Activated naive CD4-positive, alpha-beta T cell treated with Interleukin-2 at 50 U/mL for 16 hours (primary cell): Measurements from ENCODE around the gene ZMYM2.

Experiments used
- DNase-seq: peaks from one replicate; pipeline ENCODE4 v3.0.0-alpha.2; 2020

The ZMYM2 gene

GRCh38 chr13:20109037-20109436 lies 150.5 kb downstream of the ZMYM2 start:
- no peak for DNase-seq

- no peak for DNase-seq
Measured at GRCh38 chr13:20114066-20114610, 155.6 kb downstream of the ZMYM2 start.

DNA sequence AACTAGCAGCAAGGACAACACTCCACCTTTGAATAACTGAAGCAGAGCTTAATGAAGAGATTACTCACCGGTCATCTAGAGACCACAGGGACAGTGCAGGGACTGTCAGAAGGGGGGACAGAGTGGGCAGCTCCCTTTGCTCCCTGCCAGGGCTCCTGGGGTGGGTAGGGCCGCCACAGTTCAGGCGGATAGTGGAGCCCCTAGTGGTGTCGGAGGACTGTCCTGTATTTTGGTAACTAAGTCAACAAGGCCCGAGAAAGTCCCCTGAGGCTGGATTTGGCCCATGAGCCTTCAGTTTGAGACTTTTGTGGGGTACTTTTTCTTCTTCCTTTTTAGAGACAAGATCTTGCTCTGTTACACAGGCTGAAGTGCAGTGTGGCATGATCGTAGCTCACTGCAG lies 157.7 kb downstream of the ZMYM2 start:
- no peak for DNase-seq

DNA sequence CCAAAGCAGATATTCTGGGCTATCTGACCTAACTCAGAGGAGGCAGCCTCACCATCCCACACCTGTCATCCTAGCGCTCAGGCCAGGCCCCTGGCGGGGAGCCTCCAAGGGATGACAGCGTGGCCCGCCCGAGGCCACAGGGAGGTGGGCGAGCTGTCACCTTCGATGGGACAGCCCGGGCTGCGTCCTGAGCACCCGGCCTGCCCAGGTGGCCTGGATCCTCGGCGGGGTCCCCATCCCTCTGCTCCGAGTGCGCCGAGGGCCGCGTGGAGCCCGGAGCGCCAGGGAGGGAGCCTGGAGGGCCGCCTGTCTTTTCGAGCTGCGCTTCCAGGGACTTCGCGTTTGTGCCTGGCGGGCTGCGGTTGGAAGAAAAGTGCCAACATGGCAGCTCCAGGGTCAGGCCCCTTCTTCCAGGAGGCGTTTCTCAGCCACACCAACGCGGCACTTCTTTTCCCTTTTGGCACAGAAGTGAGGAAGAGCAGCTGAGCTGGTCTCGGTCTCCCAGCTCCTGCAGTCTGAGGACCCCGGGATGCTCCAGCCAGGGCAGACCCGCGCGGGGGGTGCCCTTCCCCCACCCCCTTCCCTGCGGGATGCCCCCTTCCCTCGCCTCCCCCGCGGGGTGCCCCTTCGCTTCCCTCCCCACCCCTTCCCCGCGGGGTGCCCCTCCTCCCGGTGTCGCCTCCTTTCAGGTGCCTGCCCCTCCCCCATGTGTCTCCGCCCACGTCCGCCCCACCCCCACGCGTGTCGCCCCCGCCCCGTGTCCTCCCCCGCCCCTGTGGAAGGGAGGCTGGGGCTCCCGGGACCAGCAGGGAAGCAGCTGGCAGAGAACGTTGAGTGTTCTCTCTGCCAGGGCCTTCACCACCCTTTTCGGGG lies 160.0 kb downstream of the ZMYM2 start:
- no peak for DNase-seq

DNA sequence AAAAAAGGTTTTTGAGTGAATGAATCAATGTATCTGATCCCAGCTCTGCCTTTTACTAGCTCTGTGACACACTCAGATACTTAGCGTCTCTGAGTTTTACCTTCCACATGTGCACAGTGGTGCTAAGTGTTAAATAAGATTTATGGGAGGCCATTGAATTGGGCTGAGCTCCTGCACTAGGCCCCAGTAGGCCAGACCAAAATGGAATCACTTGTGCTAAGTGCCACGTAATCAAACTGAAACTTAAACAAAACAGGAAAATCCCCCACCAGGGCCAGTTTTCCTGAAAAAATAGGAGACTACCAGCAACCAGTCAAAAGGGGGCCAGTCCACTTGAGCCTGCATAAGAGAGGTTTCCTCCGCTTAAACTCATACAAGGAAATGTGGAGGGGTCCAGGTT lies 161.4 kb downstream of the ZMYM2 start:
- DNase-seq = no peak

GRCh38 chr13:20121159-20121525 lies 162.6 kb downstream of the ZMYM2 start:
- DNase-seq = no peak

GRCh38 chr13:20124303-20124702 lies 165.8 kb downstream of the ZMYM2 start:
- DNase-seq = no peak

- no peak for DNase-seq
Measured at GRCh38 chr13:20125129-20125782, 166.7 kb downstream of the ZMYM2 start.

- DNase-seq = no peak
Measured at GRCh38 chr13:20125783-20126165, 167.2 kb downstream of the ZMYM2 start.

DNA sequence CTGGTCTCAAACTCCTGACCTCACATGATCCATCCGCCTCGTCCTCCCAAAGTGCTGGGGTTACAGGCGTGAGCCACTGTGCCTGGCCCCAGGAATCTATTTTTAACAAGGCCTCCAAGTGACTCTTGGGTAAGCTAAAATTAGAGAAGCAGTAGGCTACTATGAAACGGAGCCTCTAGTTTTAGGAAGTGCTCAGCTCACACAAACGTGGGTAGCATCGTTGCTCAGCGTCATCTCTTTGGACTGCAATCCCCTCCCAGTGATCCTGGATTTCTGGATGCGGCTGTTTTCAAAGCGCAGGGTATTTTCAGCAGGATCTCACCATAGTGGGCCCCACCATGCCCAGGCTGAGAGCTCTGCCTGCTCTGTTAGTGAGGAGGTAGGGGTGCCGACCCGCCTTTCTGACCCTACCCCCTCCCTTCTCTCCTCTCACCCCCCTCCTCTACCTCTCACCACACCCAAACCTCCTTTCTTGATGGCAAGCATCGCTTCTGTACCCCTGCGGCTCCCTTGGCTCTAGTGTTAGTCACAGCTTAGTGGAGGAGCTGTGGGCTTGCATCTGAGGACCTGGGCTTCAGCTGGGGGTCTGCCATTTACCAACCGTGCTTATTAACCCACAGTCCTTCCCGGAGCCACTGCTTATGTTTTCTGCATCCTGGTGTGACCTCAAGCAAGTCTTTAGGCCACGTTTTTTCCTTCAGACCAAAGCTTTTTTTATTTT lies 168.2 kb downstream of the ZMYM2 start:
- no peak for DNase-seq

DNA sequence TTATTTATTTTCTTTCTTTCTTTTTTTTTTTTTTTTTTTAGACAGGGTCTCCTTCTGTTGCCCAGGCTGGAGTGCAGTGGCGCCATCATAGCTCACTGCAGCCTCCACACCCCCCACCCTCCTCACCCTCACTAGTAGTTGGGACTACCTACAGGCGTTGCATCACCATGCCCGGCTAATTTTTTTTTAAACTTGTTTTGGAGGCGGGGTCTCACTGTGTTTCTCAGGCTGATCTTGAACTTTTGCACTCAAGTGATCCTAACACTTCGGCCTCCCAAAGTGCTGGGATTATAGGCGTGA lies 168.7 kb downstream of the ZMYM2 start:
- DNase-seq = no peak

DNA sequence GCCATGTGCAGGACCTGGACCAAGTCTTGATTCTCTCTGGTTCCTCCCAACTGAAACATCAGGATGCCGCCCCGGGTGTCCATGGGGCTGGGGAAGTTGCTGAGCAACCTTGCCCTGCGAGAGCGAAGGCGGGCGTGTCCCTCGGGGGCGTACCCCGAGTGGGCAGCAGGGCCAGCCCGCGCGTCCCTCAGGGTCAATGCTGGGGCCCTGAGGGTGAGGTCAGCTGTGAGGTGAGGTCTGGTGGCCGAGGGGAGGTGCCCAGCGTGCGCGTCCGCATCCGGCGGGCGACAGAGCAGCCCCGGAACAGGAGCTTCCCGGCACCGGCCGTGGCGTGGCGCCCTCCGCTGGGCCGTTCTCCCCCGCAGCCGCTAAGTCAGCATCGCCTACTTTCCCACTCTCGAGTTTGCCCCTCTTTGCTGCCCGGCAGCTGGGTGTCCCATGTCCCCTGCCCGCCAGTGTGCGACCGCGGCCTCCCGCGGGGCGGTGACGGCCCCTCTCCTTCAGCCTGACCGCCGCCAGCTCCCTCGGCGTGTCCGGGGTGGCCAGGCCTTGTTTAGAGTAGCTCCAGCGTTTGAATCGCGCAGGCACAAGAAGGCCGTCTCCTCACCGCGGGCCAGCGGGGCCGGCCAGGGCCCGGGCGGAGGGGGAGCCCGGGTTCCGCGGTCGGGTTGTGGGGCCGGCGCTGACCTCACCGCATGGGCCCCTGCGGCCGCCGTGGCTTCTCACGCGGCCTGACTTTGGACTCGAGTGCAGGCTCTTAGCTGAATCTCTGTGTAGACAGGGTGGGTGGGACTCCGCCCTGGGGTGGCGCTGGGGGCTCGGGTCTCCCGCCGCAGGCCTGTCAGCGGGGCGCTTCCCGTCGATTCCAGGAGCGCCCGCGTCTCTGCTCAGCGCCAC lies 169.3 kb downstream of the ZMYM2 start:
- DNase-seq = peak; percentile 30

DNA sequence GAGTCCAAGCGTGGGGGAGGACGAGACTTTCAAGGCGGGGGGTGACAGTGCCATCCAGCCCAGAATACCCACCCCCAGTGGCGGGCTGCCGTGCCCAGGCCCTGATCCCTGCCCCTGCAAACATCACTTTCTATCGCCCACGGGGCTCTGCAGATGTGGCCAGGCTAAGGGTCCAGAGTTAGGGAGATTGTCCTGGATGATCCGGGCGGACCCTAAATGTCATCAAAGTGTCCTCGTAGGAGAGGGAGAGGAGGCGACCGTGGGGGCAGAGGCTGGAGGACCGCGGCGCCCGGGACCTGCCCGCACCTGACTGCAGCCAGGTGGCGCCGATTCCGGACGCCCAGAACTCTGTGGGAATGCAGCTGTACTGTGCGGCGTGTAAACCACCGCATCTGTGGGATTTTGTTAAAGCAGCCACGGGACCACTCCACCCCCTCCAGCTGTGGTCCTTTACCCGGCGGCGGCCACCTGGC lies 170.0 kb downstream of the ZMYM2 start:
- no peak for DNase-seq

DNA sequence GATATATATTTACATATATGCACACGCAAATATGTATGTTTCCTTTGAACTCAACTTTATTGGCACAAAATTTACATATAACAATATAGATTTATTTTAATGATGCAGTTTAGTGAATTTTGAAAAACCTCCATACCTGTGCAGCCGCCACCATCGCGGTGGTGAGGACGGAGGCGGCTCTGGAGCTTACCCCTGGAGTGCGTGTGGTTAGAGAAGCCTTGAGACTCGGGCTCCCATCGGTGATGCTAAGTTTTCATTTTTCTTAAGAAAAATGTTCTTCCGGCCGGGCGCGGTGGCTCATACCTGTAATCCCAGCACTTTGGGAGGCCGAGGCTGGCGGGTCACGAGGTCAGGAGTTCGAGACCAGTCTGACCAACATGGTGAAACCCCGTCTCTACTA lies 170.5 kb downstream of the ZMYM2 start:
- no peak for DNase-seq

- no peak for DNase-seq
Measured at GRCh38 chr13:20130012-20130411, 171.5 kb downstream of the ZMYM2 start.

DNA sequence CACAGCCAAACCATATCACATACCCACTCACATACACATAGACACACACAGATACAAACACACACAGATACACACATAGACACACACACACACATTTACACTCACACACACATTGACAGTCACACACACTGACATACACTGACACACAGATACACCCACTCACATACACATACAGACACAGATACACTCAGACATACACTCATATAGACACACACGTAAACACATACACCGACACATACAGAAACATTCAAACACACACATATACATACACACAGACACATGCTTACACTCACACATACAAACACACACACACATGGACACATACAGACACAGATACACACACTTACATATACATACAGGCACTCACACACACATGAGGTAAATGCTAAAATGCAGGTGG lies 172.1 kb downstream of the ZMYM2 start:
- no peak for DNase-seq

DNA sequence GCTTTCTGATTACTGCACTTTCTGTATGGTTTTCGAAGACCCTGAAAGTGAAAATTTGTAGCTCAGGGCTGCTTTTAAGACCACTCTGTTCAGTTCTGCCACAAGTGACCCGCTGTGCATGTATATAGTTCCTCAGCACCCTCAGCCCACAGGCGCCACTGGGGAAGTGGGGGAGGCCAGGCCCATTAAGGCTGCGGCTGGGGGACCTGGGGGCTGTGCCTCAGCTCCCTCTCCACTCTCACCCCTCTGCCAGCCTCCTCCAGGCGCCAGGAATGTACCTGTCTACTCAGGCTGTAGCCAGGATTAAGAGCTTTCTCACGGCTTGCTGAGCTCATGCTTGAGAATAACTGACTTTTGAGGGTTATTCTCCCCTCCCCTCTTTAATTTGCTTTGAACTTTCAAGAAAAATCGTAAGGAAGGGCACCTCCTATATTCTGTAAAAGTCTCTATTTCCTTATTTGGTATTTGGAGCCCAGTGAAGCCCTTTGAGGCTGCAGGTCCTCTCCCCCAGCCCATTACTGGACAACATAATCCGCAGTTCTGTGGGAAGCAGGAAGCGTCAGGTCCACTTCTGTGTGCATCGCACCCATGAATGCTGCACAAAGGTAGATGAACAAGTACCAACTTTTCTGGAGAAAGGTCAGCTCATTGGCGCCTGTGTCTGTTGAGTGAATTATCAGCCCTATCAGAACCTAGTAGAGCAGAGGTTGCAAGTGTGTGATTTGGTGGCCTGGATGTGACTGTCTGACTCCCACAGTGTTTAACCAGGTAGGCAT lies 172.7 kb downstream of the ZMYM2 start:
- DNase-seq = no peak

DNA sequence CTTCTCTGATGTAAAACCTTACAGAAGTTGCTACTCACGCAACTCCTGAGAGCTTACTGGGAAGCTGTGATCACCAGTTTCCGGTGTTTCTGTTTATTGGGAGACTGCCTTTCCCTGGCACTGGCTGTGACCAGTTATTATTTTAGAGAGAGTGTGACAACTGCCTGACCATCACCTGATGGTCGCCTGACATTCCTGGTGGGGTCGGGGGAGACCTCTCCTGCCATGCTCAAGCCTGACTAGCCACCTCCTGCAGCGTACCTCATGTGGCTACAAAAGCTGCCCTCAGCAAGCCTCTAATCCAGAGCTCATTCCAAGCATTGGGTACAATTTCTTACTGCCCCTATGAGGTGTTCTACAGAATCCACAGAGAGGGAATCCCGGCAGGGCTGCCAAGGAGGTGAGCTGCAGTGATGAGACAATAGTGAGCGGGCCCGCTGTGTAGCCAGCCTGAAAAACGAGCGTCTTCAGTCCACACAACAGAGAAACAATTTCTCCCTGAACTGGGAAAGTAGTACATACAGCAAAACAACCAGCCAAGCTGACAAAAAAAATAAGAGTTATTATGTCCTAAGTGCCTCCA lies 173.6 kb downstream of the ZMYM2 start:
- no peak for DNase-seq

- DNase-seq = no peak
Measured at GRCh38 chr13:20134732-20135131, 176.2 kb downstream of the ZMYM2 start.

GRCh38 chr13:20136781-20137703 lies 178.5 kb downstream of the ZMYM2 start:
- peak; percentile 33 for DNase-seq
